Raji (cell line): ENCODE results near the gene LHFPL6.

ENCODE experiments used
- POLR2A ChIP-seq: IDR thresholded peaks from 2 replicates; pipeline ENCODE4 v1.6.1; 2011; ENCODE audit warnings: low read depth, low read length, control low read depth; ENCODE audit not compliant: insufficient read depth

Gene LHFPL6

DNA sequence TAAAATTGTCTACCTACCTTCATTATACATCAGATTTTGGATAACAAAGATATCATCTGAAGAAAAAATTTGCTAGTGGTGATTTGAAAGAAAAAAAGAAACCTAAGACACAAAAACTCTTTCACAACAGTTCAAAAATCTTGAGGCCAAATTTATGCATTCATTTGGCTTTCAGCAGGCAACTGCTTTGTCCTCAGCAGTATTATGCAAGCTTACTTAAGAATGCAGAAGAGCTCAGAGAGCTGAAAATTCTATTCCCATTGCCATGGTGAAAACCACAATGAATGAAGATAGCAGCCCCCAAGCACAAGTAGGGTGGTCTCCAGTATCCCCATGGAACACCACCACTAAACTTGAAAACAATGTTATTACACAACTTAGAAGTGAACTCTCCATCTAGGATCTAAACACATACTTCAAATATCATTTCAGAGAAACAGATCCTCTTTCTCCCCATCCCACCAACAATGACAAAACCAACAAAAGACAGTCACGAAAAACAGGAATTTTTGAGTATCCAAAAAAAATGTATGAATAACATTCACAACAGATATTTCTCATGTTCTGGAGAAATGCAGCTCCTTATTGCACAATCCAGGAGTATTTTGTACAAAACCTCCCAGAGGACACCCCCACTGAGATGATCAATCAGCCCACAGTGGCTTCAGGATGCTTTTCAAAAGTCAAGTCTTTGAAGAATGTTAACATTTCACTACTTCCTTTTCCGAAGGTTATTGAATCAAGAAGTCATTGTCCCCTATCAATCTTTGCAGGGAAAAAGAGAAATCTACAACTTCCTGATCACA, 192.7 kb downstream of the LHFPL6 start:
- TF ChIP-seq POLR2A = no peak

DNA sequence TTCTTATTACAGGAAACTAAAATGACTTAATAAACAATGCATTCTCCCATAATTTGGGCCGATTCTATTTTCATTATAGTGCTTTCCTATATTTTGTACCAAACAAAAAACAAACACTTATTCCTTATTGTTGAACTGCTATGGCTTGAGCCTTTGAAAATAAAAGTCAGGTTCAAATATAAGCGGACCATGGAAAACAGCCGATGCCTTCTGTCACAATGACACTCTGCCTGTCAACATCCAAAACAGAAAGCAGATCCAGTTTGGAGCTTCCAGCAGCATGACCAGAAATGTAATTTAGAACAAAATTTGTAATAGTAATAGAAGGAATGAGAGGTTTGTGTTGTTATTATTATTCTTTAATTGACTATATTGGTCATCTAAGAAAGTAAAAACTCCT, 194.5 kb downstream of the LHFPL6 start:
- no peak for TF ChIP-seq POLR2A

DNA sequence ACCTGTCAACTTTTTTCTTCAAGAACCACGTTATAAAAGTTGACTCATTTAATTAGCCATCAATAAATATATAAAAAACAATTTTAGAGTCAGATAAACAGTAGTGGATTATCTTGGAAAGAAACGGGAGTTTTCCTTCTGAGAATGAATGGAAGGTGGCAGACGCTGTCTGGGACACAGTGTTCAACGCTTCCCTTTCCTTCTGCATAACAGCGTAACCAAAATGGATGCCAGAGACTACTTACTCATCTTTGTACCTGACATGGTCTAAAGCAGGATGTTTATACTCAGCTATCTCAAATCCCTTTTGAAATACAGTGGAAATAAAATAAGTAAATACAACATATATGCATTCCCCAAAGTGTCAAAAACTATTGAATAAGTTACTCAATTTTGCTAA, 195.2 kb downstream of the LHFPL6 start:
- no peak for TF ChIP-seq POLR2A

DNA sequence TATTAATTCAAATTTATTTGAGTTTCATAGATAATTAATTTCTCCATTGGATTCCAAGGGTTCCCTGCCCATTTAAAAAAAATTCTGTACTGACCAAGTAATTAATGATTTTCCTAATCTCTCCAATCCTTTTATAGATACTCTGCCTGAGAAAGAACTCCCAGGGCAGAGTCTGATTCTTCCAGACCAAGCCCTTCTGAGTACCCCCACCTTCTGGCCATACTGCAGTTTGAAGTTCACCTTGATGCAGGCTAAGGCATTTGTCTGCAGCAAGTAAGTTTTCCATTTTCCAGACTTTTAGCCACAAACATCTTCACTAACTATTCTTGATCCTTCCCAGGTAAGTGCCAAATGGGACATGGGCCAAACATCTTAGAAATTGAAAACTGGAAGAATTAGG, 195.9 kb downstream of the LHFPL6 start:
- TF ChIP-seq POLR2A = no peak

DNA sequence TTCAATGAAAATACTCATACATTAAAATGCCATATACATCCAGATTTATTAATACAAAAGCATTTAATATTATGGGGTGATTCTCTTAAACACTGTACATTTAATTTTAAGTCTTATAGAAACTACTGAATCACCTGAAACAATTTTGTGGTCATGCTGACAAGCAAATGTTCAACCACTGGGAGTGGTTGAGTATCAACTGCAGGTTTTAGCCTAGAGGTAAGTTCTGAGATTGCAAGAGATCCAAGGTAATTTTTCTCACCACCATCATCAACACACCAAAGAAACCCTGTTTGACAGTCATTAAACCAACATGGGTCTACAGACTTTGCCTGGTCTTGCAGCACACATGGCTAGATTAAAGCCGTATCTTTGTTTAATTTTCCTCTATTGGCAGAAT, 196.3 kb downstream of the LHFPL6 start:
- no peak for TF ChIP-seq POLR2A

DNA sequence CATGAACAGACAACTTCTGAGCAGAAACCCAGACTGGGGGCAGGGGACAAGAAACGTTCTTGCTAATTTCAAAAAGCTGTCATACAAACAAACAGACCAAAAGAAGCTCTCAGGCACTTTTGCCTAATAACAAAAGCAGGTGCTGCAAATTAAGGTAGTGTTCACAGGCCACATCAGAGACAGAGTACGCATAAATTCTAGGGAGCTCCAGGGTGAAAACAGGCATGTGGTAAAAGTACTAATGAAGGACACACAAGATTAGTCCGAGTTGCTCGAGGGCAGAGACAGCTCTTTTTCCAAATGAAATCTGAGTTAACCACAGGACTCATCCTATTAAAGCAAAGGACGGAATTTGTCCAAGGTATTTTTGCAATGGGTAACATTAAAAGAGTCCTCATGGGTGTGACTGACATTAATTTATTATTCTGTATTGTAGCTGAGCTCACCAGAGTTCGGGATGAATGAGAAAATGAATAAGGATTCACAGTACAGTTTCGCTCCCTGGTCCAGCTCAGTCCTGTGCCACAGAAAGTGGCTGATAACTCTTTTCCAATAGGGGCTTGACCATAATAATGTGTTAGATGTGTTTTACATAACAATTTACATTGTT, 197.3 kb downstream of the LHFPL6 start:
- TF ChIP-seq POLR2A = no peak

DNA sequence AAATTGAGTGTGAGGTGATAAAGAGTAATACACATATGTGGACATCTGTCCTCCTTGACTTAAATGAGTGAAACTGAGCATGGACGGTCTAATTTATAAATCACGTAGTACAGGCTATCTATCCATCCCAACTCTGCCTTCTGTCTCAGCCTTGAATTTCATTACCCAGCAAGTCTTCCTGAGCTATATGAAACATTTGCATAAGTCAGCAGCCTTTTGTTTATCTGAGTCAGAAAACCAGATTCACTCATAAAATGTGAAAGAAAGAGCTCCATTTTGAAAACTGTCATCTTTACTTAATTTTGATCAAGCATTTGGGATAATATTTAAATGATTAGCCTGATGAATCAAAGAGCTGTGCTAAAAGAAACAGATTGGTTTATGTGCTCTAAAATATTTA, 197.9 kb downstream of the LHFPL6 start:
- no peak for TF ChIP-seq POLR2A

DNA sequence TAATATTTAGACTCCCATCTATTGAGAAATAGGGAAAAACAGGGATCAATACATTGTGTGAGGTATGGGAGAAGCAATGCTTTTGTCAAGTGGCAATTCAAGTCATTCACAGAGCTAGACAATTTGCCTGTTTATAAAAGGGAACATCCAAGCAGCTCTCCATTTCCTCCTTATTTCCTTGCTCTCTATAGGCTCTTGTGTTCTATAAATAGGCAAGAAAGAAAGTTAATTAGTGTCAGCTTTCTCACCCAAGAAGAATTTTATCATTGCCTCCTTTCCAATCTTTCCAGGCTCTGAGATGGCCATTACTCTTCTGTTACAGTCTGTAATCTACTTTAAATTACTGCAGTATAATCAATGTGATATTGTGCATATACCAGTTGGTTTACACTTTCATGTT, 199.9 kb downstream of the LHFPL6 start:
- TF ChIP-seq POLR2A = no peak

DNA sequence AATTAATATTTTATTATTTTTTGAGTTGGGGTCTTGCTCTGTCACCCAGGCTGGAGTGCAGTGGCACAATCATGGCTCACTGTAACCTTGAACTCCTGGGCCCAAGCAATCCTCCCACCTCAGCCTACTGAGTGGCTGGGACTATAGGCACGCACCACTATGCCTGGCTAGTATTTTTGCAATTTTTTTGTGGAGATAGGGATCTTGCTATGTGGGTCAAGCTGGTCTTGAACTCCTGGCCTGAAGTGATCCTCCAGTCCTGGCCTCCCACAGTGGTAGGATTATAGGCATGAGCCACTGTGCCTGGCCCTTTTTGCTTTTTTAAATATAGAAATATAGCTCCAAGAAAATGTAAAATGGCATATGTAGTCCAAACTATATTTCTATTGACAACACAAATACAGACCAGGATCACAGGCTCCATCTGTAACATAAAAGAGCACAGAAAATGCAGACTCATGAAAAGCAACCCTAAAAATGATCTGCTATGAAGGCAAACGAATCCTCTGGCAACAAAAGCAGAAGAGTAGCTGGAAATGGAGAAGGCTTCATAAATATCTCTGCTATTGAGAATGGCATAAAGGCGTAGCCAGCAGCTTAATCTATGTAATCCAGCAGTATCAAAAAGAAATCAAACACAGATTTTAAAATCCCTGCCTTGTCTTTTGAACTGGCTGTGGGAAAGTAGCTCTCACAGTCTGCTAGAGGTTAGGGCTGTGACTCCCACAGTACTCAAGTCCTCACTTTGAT, 200.6 kb downstream of the LHFPL6 start:
- no peak for TF ChIP-seq POLR2A

DNA sequence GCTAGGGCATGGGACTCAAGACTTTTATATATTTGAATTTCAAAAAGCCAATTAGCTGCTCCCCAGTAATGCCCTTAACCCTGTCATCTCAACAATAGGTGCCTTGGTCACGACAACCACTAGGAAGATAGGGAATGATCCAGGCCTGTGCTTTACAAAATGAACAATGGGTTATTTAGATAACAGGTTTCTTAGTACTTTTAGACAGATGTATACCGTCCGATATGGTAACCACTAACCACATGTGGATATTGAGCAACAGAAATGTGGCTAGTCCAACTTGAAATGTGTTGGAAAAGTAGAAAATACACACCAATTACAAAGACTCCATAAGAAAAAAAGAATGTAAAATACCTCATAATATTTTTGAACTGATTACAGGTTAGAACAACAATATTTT, 201.2 kb downstream of the LHFPL6 start:
- no peak for TF ChIP-seq POLR2A

DNA sequence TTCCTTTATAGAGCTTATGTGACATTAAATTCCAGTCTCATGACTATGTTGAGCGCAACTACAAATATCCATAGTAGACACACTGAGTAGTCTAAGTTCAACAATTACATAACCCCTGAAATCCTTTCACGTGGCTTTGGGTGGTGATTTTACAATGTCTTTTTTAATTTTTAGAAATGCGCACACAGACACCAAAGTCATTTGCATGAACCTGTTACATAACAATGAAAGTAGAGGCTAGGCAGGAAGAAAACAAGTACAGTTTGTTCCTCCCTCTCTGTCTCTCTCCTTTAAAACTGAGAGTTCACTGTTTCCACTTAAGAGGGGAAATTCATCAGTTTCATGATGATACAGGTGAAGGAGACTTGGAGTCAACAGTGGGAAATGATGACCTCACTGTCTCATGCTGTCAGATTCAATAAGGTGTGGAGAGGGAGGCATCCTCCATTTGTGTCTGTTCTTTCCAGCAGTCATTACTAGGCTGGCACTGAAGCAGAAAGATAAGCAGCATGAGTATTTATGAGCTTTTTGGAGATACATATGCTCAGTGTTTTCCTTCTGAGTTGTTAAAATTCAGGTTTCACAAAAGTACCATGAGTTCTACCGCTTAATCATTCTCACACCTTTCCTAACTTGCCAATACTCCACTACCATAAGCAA, 201.8 kb downstream of the LHFPL6 start:
- TF ChIP-seq POLR2A = no peak

DNA sequence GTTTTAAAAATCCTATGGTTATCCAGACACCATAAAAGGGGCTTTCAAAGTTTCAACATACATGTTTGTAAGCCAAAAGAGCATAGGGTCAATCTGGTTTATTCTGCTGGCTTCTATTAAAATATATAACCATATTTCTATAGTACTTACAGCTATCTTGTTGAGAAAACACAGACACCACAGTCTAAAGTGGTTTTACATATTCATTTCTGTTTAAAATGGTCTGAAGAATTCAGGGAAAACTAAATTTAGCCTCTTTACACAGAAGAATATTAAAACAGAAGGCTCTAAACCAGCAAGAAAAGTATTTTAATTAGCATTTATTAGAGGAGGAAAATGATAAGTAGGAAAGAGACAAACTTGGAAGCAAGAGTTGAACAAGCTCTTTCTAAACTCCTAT, 203.9 kb downstream of the LHFPL6 start:
- no peak for TF ChIP-seq POLR2A

DNA sequence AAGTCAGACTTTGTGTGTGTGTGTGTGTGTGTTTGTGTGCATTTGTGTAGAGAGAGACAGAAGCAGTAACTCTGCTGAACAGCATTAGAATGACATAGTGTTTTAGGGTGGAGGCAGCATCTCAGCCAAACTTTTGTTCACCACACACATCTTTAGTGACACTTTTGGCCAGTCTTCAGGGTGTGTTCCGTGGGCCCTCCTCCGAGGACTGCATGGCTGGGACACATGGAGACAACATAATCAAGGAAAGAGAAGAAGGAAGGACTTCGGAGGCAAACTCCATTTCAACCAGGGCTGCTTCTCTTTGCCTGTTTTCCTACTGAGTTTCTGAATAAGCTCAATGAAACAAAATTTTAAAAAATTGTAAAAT, 205.1 kb downstream of the LHFPL6 start:
- TF ChIP-seq POLR2A = no peak

DNA sequence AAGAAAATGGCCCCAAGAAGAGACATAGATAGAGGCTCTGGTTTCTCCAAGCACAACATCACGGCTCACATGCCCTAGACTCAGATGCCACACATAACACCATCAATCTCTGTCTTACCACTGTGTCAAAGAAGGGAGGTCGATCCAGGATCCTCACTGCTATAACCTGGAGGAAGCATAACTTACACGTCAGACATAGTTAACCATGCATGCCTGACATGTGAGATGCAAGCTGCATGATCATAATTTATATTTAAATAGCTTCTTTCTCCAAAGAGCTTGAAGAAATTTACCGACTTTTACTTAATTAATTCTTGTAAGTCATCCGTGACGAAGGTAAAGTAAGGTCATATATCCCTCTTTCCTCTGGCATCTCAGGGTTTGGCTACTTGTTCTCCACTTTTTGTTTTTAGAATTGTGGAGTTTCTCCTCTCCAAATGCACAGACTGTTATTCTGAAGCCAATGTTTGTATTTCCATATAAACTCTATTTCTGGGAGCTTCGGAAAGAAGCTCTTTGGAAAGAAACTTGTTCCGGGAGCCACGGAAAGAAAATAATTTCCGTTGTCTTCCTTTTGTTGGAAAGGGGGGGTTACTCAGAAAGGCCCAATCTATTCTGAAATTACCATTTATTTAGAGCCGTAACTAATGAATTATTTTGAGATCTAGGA, 205.6 kb downstream of the LHFPL6 start:
- TF ChIP-seq POLR2A = no peak

DNA sequence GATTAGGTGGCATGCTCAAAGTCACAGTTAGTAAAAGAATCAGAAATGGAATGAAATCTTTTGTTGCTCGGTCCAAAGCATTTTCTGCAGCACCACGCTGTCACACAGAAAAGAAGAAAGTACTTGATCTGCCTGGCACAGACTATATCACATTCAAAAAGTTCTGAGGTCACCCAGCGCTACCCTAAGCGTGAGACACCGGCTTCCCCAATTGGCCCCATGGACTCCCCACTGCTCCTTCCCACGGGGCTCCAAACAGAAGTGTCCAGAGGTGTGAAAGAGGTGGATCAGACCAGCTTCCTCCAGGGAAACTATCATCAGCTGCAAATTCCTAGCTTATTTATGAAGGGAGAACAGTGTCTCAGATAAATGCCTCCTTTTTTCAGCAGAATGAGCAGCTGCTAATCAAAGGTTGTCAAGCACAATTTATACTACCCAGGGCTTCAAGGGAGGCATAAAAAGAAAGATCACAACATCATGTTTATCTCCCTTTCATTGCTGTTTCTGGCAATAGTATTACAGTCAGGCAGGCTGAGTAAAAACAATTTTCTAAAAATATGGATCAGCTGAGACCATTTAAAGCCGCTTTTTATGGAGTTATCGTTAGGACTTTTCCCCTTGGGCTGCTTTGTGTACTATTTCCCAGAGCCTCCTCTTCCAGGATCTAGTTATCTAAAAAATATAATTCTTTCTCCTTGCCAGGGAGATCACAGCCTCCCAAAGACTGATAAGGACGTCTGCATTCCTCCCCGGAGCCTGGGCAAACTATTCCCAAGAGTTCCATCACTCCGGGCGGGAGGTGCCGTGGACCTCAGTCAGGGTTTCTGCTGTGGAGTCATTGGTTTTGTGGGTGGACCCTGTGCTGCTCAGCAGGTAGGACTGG, 208.0 kb downstream of the LHFPL6 start:
- TF ChIP-seq POLR2A = no peak

DNA sequence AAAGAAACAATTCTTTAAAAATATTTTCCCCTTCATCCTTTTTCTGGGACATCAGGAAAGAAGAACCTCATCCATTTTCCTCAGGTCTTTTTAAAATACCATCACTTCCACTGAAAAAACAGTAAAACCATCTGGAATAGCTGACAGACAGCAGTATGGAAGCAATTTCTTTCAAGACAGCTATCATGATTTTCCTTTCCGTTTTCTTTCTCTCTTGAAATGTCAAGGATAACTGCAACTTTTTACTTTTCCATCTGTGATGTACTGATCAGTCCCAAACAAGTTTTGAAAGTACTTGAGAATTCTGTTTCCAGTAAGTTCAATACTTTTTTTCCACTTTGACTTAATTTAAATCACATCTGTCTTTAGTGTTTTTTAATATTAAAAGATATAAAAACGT, 211.2 kb downstream of the LHFPL6 start:
- no peak for TF ChIP-seq POLR2A
